ENCODE measurements around the gene SSR3.

DNA sequence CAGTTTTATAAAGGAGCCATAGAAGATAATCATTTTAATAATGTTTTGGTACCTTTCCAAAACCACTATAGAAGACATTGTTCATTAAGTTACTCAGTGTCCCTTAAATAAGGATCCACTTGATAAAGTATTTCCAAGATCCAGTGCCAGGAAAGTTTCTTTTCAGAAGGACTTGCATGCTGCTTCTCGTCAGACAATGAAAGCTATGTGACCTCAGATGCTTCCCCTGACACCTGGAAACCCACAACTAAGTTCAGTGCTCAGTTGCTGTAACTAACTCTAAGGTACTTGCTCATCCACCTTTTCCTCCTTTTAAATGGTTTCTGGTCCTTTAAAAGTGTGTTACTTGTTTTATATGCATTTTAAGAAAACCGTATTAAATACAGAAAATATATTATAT, 7.3 kb downstream of the SSR3 start:
- TF ChIP-seq, protein P1, sequence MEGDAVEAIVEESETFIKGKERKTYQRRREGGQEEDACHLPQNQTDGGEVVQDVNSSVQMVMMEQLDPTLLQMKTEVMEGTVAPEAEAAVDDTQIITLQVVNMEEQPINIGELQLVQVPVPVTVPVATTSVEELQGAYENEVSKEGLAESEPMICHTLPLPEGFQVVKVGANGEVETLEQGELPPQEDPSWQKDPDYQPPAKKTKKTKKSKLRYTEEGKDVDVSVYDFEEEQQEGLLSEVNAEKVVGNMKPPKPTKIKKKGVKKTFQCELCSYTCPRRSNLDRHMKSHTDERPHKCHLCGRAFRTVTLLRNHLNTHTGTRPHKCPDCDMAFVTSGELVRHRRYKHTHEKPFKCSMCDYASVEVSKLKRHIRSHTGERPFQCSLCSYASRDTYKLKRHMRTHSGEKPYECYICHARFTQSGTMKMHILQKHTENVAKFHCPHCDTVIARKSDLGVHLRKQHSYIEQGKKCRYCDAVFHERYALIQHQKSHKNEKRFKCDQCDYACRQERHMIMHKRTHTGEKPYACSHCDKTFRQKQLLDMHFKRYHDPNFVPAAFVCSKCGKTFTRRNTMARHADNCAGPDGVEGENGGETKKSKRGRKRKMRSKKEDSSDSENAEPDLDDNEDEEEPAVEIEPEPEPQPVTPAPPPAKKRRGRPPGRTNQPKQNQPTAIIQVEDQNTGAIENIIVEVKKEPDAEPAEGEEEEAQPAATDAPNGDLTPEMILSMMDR (conservative IDR thresholded peaks at IDR 0.05; ENCODE audit: low read depth, low read length) = no peak
- TF ChIP-seq EZH2 (IDR thresholded peaks at IDR 0.05; ENCODE audit: low read length, unreplicated experiment) (no peak), EZH2phosphoT487 (IDR thresholded peaks at IDR 0.05; ENCODE audit: borderline replicate concordance, low read length) (no peak)
